Left ventricle myocardium superior (tissue), 1 donor: ENCODE data around the gene MYH7B. TPM values are rescaled to one million over a fixed set of nuclear protein-coding genes. Genes with fewer than 3 reads are reported as not detected.

ENCODE experiments used
- ATAC-seq: fragments of 200-7000 bp; cut with Tn5 transposase; one replicate; pipeline ENCODE4 v1.9.1; 2020; ENCODE audit warnings: mild to moderate bottlenecking, moderate library complexity
- DNase-seq: peaks from one replicate; pipeline ENCODE4 v3.0.0-alpha.2; 2020
- intact Hi-C: fragments of 100-400 bp; cut with micrococcal nuclease; formaldehyde crosslinking; loops from one replicate; pipeline ENCODE4 v1.11.0; 2022
- total RNA-seq: library from RNA; stranded (reverse); fragmentation: NEBNext Ultra II Directional; extraction: Animal tissue kit (Norgen Biotek cat#: 25700); gene quantifications from one replicate; pipeline ENCODE4 v1.2.1, GENCODE V29; 2021
- donor health status: DM: no; HTN: yes; CAD: no; lungs with severe emphysema.

MYH7B gene
- total RNA-seq, 1 donor from 2014 or later = 297 TPM

GRCh38 chr20:34970846-34971560 lies 15.3 kb downstream of the MYH7B start:
- intact Hi-C loops = no loop called here
- ATAC-seq = no peak

GRCh38 chr20:34971561-34972235 lies 16.0 kb downstream of the MYH7B start:
- DNase-seq = no peak
- intact Hi-C loops = no loop called here
- ATAC-seq = no peak

More at GRCh38 chr20:34970846-34971560, 15.3 kb downstream of the MYH7B start:
- no peak for DNase-seq

GRCh38 chr20:34974246-34974645 lies 18.6 kb downstream of the MYH7B start:
- ATAC-seq (no peak), DNase-seq (no peak)
- intact Hi-C loops = no loop called here

DNA sequence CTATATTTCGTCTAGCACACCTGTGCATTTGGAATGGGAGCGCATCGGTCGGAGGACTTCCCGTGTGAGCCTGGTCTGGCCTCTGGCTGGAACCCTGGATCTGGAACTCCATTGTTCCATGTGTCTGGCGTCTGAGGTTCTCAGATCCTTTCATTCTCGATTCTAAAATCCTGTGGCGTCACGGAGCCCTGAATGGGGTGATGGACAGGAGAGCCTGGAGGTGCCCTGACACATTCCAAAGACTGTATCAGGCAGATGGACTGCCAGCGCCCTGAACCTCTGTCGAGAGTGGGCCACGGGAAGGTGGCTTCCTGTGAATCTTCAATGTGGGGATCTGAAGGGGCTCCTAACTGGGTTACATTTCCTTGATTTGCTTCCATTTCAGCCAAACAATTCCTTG lies 20.6 kb downstream of the MYH7B start:
- intact Hi-C loops = no loop called here
- ATAC-seq (no peak), DNase-seq (no peak)

GRCh38 chr20:34977365-34978091 lies 21.9 kb downstream of the MYH7B start:
- intact Hi-C loops = no loop called here
- DNase-seq = peak; percentile 83
- peak; percentile 69 for ATAC-seq

GRCh38 chr20:34978092-34978744 lies 22.6 kb downstream of the MYH7B start:
- DNase-seq = peak; percentile 38
- peak; percentile 22 for ATAC-seq
- intact Hi-C loops = no loop called here

DNA sequence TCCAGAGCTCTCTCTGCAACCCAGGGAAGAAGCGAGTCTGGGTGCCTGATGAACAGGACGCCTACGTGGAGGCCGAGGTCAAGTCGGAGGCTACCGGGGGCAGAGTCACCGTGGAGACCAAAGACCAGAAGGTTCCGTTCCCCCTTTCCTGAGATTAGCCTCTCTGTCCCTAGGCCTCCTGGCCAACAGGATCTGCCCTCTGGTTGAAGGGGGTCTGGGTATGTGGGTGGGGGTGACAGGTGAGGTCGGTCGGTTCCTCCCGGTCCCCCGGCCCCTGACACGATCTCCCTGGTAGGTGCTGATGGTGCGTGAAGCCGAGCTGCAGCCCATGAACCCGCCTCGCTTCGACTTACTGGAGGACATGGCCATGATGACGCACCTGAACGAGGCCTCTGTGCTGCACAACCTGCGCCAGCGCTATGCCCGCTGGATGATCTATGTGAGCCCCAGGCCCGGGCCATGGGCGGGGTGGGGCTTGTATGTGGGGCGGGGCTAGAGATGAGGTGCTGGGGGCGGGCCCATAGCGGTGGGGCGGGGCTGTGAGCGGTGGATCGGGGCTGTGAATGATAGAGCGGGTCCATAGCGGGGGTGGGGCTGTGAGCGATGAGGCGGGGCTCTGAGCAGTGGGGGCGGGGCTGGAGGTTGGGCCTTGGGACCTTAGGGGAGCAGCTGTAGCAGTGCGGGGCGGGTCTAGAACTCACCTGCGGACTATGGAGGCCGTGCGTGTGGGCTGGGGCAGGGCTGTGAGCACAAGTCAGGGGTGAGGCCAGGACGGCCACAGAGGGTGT lies 23.9 kb downstream of the MYH7B start:
- DNase-seq (peak; percentile 88), ATAC-seq (peak; percentile 62)
- intact Hi-C loops = no loop called here

- intact Hi-C loops = no loop called here
- ATAC-seq = peak; percentile 33
- DNase-seq = peak; percentile 68
These were observed 25.0 kb downstream of the MYH7B start for GRCh38 chr20:34980543-34981233.

GRCh38 chr20:34982270-34983088 lies 26.8 kb downstream of the MYH7B start:
- peak; percentile 57 for DNase-seq
- intact Hi-C loops = no loop called here
- ATAC-seq = no peak

DNA sequence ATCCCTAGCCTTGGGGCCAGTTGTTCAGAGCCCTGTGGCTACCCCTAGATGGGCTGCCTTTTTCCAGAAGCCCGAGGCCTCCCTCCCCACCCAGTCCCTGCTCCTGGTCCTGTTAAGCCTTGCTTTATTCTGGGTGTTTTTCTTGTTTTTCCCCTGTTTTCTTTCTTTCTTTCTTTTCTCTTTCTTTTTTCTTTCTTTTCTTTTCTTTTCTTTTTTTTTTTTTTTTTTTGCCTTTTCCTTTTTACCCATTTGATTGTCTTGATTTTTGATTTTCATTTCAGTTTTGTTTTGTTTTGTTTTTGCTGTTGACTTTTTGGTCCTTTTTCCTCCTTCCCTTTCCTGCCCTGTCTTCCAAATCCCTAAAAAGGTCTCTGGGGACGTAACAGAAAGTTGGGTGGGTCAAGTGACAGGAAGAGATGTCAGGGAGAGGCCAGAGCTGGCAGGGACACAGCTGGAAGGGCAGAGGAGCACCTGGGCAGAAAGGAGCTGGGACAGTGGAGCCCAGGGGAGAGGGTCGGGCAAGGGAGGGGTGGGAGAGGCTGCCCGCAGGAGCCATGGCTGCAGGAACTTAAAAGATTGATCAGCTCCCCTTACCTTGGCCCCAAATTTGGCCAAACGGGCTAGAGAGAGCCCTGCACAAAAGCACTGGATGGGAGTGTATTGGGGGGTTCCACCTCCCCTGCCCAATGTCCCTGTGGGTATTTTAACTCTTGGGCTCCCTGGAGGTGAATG lies 27.6 kb downstream of the MYH7B start:
- intact Hi-C loops = no loop called here
- DNase-seq (peak; percentile 25), ATAC-seq (no peak)

DNA sequence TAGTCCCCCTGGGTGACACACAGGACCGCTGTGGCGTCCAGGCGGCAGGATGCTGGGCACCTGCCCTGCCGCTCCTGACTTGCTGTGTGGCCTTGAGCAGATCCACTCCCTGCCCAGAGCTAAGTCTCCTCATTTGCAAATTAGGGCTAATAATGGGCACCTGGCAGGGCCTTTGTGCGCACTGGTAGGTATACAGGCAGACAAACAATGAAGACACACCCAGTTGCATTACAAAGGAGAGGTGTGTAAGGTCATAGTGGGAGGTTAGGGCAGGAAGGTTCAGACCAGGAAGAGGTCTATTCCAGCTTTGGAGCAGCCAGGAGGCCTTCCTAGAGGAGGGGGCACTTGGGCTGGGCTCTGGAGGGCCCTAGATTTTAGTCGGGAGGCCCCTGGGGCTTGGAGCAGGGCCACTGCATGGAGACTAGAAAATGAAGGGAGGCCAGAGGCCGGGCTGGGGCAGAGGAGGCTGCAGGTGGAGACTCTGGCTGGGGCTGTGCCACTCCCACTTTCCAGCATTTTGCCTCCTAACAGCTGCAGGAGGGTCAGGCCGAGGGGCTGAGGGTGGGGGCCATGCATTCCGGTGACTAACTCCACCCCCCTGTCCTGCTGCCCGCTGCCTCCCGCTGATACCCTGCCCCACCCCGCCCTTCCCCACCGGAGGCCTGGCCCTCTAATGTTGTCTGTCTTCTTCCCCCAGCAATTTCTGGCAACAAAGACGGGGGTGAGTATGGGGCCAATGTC lies 28.5 kb downstream of the MYH7B start:
- peak; percentile 34 for DNase-seq
- intact Hi-C loops = no loop called here
- no peak for ATAC-seq

DNA sequence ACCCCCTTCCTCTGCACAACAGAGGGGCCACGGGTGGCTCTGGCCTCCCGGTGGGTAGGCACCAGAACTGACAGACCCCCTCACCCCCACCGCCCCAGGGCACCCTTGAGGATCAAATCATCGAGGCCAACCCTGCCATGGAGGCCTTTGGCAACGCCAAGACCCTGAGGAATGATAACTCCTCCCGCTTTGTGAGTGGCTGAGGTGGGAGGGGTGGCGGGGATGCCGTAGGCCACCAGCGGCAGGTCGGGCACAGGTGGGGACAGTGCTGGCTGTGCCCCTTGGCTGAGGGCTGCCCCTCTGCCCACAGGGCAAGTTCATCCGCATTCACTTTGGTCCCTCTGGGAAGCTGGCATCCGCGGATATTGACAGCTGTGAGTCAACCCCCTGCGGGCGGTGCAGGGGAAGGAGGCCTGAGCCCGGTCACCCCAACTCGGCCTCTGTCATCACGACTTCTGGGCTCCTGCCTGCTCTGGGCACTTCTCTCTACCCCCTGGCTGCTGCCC lies 29.1 kb downstream of the MYH7B start:
- ATAC-seq (peak; percentile 16), DNase-seq (peak; percentile 65)
- intact Hi-C loops = no loop called here

- peak; percentile 39 for DNase-seq
- ATAC-seq = peak; percentile 0
- intact Hi-C loops = no loop called here
These were observed 30.0 kb downstream of the MYH7B start for GRCh38 chr20:34985461-34986310.

- ATAC-seq (peak; percentile 4), DNase-seq (peak; percentile 36)
- intact Hi-C loops = no loop called here
These were observed 30.9 kb downstream of the MYH7B start for GRCh38 chr20:34986311-34987287.
